AG20443 (cell line): ENCODE data around the gene EEF2K.

Source experiments
- DNase-seq: peaks from one replicate; pipeline ENCODE4 v3.0.0; 2012; ENCODE audit warnings: low spot score, mixed read lengths

The EEF2K gene

DNA sequence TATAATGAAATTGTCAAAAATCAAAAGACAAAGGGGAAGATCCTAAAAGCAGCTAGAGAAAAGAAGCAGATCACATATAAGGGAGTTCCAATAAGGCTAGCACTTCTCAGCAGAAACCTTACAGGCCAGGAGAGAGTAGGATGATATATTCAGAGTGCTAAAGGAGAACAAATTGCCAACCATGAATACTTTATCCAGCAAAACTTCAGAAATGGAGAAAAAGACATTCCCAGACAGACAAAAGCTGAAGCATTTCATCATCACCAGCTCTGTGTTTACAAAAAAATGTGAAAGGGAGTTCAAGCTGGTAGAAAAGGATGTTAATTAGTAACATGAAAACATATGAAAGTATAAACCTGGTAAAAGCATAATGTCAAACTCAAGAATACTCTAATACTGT lies 131.0 kb downstream of the EEF2K start:
- DNase-seq = no peak

DNA sequence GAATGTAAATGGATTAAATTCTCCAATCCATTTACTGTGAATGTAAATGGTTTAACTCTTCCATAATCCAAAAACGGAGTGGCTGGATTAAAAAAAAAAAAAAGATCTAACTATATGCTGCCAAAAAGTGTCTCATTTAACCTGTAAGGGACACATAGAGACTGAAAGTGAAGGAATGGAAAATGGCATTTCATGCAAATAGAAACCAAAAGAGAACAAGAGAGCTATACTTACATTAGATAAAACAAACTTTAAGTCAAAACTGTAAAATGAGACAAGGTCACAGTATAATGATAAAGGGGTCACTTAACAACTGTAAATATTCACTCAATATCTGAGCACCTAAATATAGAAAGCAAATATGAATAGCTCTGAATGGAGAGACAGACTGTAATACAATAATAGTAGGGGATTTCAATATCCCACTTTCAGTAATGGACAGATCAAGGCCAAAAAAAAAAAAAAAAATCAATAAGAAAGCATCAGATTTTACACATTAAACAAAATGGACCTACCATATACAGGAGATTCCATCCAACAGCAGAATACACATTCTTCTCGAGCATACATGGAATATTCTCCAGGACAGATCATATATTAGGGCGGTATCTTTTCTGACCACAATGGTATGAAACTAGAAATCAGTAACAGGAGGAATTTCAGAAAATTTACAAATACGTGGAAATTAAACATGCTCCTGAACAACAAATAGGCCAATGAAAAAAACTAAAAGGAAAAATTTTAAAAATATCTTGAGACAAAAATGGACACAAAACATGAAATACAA lies 132.0 kb downstream of the EEF2K start:
- no peak for DNase-seq
